T-helper 1 cell treated with Interleukin-12 subunit alpha and Interleukin-12 subunit beta and Interleukin-4 antibody, amounts not matched to agents 30 μg/mL and 1 μg/mL, for 36 hours (primary cell): Measurements from ENCODE around the gene POU6F2.

Experiments used
- H3K27ac Mint-ChIP-seq: one replicate; pipeline ENCODE4 v1.8.0; 2021; ENCODE audit warnings: mild to moderate bottlenecking, mixed read lengths
- H3K27me3 Mint-ChIP-seq: one replicate; pipeline ENCODE4 v1.8.0; 2021; ENCODE audit warnings: low read depth, mixed read lengths
- H3K36me3 Mint-ChIP-seq: one replicate; pipeline ENCODE4 v1.8.0; 2021; ENCODE audit warnings: low read depth, mixed read lengths
- H3K4me1 Mint-ChIP-seq: one replicate; pipeline ENCODE4 v1.8.0; 2021; ENCODE audit warnings: low read depth, mixed read lengths
- H3K4me3 Mint-ChIP-seq: one replicate; pipeline ENCODE4 v1.8.0; 2021; ENCODE audit warnings: mild to moderate bottlenecking, moderate library complexity, mixed read lengths
- H3K9me3 Mint-ChIP-seq: one replicate; pipeline ENCODE4 v1.8.0; 2021; ENCODE audit warnings: mixed read lengths

Gene POU6F2

DNA sequence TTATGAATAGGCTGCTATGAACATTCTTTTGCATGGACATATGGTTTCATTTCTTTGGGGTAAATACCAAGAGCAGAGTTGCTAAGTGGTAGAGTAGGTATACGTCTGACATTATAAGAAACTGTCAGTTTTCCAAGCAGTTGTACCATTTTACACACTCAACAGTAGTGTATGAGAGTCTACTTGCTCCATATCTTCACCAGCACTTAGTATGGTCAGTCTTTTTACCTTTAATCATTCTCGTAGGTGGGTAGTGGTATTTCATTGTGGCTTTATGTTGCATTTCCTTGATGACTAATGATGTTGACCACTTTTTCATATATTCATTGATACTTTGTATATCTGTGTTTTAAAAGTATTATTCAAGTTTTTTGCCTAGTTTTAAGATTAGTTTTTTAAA is 45.1 kb downstream of the POU6F2 start:
- Mint-ChIP-seq H3K27ac (no peak overlapping the region), H3K36me3 (no peaks in the 10 kb centered on the region), H3K9me3 (peaks cover 9% of the 10 kb centered on the region), H3K4me3 (no peak overlapping the region), H3K4me1 (no peaks in the 10 kb centered on the region), H3K27me3 (no peaks in the 10 kb centered on the region)

DNA sequence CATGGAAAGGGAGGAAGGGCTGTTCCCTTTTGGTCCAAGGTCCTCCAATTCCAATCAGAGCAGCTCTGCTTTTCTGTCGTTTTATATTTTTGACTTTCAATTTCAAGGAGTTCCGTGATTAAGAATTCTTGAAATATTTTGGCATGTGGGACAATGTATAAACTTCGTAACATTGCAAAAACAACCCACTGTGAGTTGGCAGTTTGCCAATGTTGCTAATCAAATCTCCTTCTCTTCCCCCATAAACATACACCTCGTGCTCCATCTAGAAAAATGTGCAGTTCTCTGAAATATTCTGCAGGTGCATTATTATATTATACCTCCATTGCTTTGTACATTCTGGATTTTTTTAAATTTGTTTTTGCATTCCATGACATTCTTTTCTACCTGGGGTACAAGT is 49.8 kb downstream of the POU6F2 start:
- Mint-ChIP-seq H3K27me3 (no peaks in the 10 kb centered on the region), H3K4me3 (no peak overlapping the region), H3K27ac (no peak overlapping the region), H3K36me3 (no peaks in the 10 kb centered on the region), H3K4me1 (no peaks in the 10 kb centered on the region), H3K9me3 (peaks cover 9% of the 10 kb centered on the region)

DNA sequence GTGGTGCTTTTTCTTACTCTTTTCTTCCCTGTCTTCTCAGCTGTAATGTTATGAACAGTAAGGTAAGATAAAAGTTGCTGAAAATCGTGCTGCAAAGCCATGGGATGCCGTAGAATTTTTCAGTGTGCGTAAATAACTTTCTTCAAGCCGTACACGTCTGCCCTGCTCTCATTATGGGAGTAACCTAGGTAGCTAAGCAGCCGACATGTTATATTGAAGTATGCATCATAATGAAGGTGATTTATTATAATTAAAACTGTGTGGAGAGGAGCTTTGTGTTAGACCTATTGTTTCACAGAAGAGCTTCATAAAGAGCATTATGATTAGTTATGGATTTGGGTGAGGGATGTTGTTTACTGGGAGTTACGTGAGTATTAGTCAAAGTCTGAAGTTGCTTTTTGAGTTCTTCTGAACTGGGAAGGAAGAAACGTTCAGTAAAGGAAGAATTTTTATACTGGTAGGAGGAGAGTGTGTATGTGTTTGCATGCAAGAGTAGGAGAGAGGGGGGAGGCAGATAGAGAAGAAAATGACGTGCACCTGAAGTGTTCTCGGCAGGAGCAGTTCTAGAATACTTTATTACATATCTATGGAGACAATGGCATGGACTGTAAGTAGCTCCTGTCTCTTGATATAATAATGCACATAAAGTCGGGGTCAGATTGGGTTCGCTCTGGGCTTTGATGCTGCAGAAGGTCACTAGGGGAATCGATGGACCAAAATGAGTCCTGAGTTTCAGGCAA is 56.3 kb downstream of the POU6F2 start:
- no peak overlapping the region for H3K27ac Mint-ChIP-seq
- no peaks in the 10 kb centered on the region for H3K4me1 Mint-ChIP-seq
- H3K36me3 Mint-ChIP-seq, result no peaks in the 10 kb centered on the region

DNA sequence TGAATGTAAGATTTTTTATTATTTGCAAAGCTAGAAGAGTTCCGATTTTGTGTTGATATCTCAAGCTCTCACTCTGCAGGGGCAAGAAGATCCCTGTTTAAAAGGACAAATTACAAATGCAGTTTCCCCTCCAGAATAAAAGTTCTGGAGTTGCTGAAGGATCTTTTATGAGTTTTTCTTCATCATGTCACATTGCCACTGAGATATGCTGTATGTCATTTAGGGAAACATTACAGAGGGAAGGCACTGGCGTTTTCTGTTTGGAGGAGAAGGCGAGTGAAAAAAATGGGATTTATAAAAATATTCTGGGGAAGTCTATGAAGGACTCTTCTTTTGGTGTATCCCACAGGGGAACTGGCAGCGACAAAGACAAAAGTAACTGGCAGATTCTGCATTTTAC is 57.4 kb downstream of the POU6F2 start:
- H3K27me3 Mint-ChIP-seq, result no peaks in the 10 kb centered on the region
- no peaks in the 10 kb centered on the region for H3K36me3 Mint-ChIP-seq
- H3K4me3 Mint-ChIP-seq, result no peak overlapping the region
- no peaks in the 10 kb centered on the region for H3K9me3 Mint-ChIP-seq
- no peak overlapping the region for H3K27ac Mint-ChIP-seq
- no peaks in the 10 kb centered on the region for H3K4me1 Mint-ChIP-seq

More for the DNA sequence above, 56.3 kb downstream of the POU6F2 start:
- H3K27me3 Mint-ChIP-seq, result no peaks in the 10 kb centered on the region
- H3K9me3 Mint-ChIP-seq, result no peaks in the 10 kb centered on the region
- H3K4me3 Mint-ChIP-seq, result no peak overlapping the region

DNA sequence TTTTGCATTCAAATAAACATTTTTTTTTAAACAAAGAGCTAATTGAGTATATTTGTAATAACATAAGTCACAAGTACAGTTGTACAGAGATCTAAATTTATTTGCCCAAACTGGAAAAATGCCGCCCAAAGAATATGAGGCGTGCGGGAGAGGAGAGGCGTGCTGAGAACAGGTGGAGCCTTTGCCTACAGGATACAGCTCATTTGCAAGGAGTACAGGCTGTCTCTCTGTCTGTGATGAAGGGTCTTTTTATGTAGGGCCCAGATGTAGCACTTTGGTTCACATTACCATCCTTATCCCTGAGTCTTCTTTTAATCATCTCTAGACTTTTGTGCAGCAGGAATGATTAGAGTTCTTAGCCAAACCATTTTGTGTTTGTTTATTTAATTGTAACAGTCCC is 58.2 kb downstream of the POU6F2 start:
- no peaks in the 10 kb centered on the region for H3K4me1 Mint-ChIP-seq
- no peaks in the 10 kb centered on the region for H3K9me3 Mint-ChIP-seq
- H3K27me3 Mint-ChIP-seq, result no peaks in the 10 kb centered on the region
- no peaks in the 10 kb centered on the region for H3K36me3 Mint-ChIP-seq
- no peak overlapping the region for H3K4me3 Mint-ChIP-seq
- no peak overlapping the region for H3K27ac Mint-ChIP-seq

DNA sequence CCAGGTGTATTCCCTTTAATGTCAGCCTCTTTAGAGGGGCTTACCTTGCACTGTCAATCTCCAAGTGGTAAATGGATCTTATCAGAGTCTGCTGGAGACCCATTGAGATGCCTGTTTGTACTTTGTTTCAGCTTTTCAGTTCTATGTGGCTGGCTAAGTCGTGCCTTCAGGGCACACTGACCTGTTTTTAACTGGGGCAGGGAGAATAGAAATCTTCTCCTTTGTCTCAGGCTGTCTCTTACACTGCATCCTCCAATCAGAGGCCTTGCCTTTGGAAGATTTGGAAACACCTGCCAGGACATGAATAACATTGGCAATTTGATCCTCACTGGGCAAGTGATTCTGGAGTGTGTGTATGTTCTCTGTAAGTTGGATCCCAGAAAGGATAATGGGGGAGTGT is 65.0 kb downstream of the POU6F2 start:
- Mint-ChIP-seq H3K27ac (no peak overlapping the region), H3K4me3 (no peak overlapping the region), H3K4me1 (no peaks in the 10 kb centered on the region), H3K36me3 (no peaks in the 10 kb centered on the region), H3K27me3 (no peaks in the 10 kb centered on the region), H3K9me3 (no peaks in the 10 kb centered on the region)

DNA sequence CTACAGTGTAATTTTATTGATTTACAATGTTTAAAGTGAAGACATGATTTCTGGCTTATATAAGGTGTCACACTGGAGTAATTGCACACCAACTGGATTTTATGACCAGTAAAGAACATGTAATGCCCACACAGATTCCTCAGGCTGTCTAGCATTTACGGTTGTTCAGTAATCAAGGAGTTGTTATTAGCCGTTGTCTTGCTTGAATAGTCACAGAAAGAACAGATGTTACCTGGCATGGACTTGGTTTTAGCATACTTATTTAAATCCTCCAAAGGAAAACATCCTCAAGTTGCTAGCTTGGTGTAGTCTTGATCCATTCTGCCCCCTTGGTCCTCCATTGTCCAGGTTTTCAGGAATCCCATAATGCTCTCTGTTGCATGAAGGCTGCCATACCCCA is 65.8 kb downstream of the POU6F2 start:
- Mint-ChIP-seq H3K4me1 (no peaks in the 10 kb centered on the region), H3K27ac (no peak overlapping the region), H3K9me3 (no peaks in the 10 kb centered on the region), H3K4me3 (no peak overlapping the region), H3K27me3 (no peaks in the 10 kb centered on the region), H3K36me3 (no peaks in the 10 kb centered on the region)

DNA sequence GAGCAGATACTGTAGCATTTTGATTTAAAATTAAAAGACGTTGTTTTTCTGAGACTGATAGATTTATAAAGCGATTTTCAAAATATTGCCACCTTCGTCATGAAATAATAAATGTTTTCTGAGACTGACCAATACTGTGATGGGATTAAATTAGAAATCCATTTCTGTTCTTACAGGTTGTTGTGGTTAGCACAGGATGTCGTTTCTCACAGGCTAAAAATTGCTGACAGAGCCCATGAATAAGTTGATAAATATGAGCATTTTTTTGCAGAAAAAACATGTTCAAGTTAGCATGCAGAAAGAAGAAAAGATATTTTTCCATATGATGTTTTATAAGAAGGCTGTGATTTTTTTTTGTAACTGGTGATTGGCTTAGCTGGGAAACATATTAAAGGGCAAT is 66.8 kb downstream of the POU6F2 start:
- H3K9me3 Mint-ChIP-seq, result no peaks in the 10 kb centered on the region
- H3K4me3 Mint-ChIP-seq, result no peak overlapping the region
- H3K27ac Mint-ChIP-seq, result no peak overlapping the region
- H3K27me3 Mint-ChIP-seq, result no peaks in the 10 kb centered on the region
- H3K4me1 Mint-ChIP-seq, result no peaks in the 10 kb centered on the region
- H3K36me3 Mint-ChIP-seq, result no peaks in the 10 kb centered on the region

DNA sequence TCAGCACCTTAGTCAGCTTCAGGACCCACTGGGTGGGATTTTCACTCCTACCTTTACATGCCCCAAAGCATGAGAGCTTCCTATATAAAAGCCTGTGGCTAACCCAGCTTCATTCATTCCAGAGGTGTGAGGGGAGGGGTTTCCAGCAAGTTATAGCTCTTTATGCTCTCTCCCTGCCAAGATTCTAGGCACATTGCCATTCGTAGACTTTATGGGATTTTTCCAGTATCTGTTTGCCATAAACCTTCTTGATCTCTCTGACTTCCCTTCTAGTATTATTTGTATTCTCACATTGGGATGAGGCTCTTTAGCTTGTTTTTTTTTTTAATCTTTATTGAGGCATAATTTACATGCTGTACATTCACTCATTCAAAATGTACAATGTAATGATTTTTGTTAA is 67.5 kb downstream of the POU6F2 start:
- Mint-ChIP-seq H3K4me3 (no peak overlapping the region), H3K36me3 (no peaks in the 10 kb centered on the region), H3K4me1 (no peaks in the 10 kb centered on the region), H3K27ac (no peak overlapping the region), H3K27me3 (no peaks in the 10 kb centered on the region), H3K9me3 (no peaks in the 10 kb centered on the region)

DNA sequence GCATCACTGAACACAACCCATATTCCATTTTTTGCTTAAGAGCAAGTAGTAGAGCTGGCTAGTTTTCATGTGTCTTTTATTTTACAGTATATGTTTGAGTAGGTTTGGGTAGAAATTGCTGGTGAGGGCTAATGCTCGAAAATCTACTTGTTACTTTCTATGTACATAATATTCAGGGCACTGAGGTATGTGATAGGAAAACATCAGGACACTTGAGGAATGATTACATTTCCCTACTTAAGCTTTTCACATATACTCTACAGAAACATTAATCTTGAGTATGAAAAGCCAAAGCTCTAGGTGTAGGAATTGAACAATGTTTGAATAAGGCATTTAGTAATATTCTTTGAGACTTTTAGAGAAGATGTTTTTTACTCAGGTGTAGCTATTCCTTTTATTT is 73.6 kb downstream of the POU6F2 start:
- H3K4me1 Mint-ChIP-seq, result no peaks in the 10 kb centered on the region
- no peaks in the 10 kb centered on the region for H3K27me3 Mint-ChIP-seq
- no peaks in the 10 kb centered on the region for H3K36me3 Mint-ChIP-seq
- H3K9me3 Mint-ChIP-seq, result no peaks in the 10 kb centered on the region
- no peak overlapping the region for H3K27ac Mint-ChIP-seq
- no peak overlapping the region for H3K4me3 Mint-ChIP-seq

DNA sequence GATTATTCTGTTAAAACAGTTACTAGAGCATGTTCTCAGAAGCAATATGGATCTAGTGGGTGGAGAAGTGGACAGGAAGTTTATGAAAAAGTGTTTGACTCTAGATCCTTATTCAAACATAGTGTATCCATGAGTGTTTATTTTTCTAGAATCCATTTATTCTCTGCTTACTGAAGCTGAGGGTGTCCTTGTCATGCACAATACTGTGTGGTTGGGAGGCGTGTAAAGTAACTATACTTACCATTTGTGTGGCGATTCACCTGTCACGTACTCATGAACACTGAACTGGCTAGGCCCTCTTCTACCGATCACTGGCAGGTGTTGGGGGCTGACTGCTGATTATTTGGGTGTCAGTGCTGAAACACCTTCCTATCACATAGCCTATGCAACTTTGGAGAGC is 74.0 kb downstream of the POU6F2 start:
- H3K4me3 Mint-ChIP-seq, result no peak overlapping the region
- H3K4me1 Mint-ChIP-seq, result no peaks in the 10 kb centered on the region
- no peaks in the 10 kb centered on the region for H3K9me3 Mint-ChIP-seq
- H3K27me3 Mint-ChIP-seq, result no peaks in the 10 kb centered on the region
- no peak overlapping the region for H3K27ac Mint-ChIP-seq
- no peaks in the 10 kb centered on the region for H3K36me3 Mint-ChIP-seq

DNA sequence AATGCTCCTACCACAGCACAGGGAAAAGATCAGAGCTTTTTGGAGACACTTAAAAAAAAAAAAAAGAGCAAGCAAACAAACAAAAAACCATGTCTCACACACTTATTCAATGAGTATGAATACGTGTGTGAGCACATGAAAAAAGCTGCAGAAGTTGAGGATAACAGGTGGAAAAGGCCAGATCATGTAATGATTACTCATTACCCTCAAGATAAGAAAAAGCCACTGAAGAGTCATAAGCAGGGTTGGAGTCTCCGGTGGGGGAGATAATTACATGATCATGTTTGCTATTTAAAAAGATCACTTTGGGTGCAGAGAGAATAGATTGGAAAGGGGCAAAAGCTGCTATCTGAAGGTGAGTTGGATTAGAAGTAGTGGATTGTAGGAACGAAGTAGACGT is 77.0 kb downstream of the POU6F2 start:
- no peaks in the 10 kb centered on the region for H3K4me1 Mint-ChIP-seq
- H3K4me3 Mint-ChIP-seq, result no peak overlapping the region
- no peak overlapping the region for H3K27ac Mint-ChIP-seq
- H3K27me3 Mint-ChIP-seq, result no peaks in the 10 kb centered on the region
- no peaks in the 10 kb centered on the region for H3K9me3 Mint-ChIP-seq
- H3K36me3 Mint-ChIP-seq, result no peaks in the 10 kb centered on the region

DNA sequence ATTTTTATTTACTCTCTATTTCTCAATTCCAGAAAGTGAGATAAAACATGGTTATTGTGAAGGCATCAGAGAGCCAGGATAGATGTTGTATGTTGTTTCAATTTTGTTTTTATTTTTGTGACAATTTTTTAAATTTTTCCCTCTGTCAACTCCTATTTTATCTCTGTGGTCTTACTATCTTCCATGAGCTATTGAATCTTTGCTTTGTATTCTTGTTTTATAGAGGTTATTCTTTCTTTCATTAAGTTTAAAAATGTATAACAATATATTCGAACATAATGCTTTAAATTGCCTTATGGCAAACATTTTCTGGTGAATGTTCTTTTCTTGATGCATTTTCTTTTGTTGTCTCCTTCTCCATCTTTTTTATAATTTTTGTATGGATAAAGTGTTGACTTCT is 78.4 kb downstream of the POU6F2 start:
- no peaks in the 10 kb centered on the region for H3K4me1 Mint-ChIP-seq
- no peak overlapping the region for H3K27ac Mint-ChIP-seq
- no peaks in the 10 kb centered on the region for H3K36me3 Mint-ChIP-seq
- no peak overlapping the region for H3K4me3 Mint-ChIP-seq
- H3K9me3 Mint-ChIP-seq, result no peaks in the 10 kb centered on the region
- no peaks in the 10 kb centered on the region for H3K27me3 Mint-ChIP-seq

DNA sequence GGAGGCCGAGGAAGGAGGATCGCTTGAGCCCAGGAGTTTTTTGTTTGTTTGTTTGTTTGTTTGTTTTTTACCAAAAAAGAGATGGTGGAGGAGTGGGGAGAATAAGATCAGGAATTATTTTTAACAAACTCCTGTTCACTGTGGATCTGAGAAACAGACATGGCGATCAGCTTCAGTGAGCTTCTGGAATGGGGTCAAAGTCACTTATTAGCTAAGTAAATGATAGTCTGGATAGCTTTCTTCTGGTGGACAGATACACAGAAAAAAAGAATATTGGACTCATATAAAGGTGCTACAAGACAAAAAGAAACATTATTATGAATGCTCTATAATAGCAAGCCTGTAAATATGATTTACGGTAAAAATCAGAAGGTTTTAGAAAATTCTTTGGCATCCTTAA is 85.1 kb downstream of the POU6F2 start:
- Mint-ChIP-seq H3K36me3 (no peaks in the 10 kb centered on the region), H3K9me3 (no peaks in the 10 kb centered on the region), H3K4me3 (no peak overlapping the region), H3K27me3 (peaks cover 5% of the 10 kb centered on the region), H3K4me1 (no peaks in the 10 kb centered on the region), H3K27ac (no peak overlapping the region)

DNA sequence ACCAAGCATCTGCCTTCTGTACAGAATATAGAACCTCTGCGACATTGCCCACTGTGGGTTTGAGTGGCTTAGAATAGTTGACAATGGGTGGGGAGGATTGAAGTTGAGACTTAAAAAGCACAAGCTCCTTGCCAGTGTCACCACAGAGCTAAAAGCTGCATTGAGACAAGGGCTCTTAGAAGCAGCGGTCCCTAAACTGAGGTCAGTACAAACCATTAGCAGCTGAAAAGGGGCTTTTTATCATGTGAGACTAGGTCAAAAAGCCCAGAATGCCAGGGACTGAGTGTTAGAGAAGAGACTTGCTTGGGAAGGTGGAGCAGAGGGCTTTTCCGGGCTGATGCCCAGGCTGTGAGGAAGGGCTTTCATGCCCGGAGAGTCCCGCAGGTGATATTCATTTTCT is 91.3 kb downstream of the POU6F2 start:
- H3K9me3 Mint-ChIP-seq, result no peaks in the 10 kb centered on the region
- H3K4me1 Mint-ChIP-seq, result no peaks in the 10 kb centered on the region
- H3K27me3 Mint-ChIP-seq, result no peaks in the 10 kb centered on the region
- H3K4me3 Mint-ChIP-seq, result no peak overlapping the region
- H3K27ac Mint-ChIP-seq, result no peak overlapping the region
- H3K36me3 Mint-ChIP-seq, result no peaks in the 10 kb centered on the region
